ENCODE results near the gene SLC13A3. TPM values are rescaled to one million over a fixed set of nuclear protein-coding genes. Genes with fewer than 3 reads are reported as not detected.

SLC13A3 gene
- total RNA-seq, 4 donors from 2014 or later = 5.7 to 11.6 (median 9.3) TPM

- no peak for DNase-seq (ENCODE audit: low spot score in 2 of 2)
- Histone ChIP-seq H3K4me1 (peaks cover 0 to 19% (median 6%) of the 10 kb centered on the region in 4 donors), H3K36me3 (no peaks in the 10 kb centered on the region), H3K9me3 (no peaks in the 10 kb centered on the region), H3K27ac (peak overlapping the region in 3 of 4 donors; percentile 48 to 77 (median 70)), H3K4me3 (no peak overlapping the region), H3K27me3 (no peaks in the 10 kb centered on the region)
- TF ChIP-seq EP300 (IDR thresholded peaks at IDR 0.05) (no peak), POLR2A (IDR thresholded peaks at IDR 0.05) (no peak)
- TF ChIP-seq, protein P1, sequence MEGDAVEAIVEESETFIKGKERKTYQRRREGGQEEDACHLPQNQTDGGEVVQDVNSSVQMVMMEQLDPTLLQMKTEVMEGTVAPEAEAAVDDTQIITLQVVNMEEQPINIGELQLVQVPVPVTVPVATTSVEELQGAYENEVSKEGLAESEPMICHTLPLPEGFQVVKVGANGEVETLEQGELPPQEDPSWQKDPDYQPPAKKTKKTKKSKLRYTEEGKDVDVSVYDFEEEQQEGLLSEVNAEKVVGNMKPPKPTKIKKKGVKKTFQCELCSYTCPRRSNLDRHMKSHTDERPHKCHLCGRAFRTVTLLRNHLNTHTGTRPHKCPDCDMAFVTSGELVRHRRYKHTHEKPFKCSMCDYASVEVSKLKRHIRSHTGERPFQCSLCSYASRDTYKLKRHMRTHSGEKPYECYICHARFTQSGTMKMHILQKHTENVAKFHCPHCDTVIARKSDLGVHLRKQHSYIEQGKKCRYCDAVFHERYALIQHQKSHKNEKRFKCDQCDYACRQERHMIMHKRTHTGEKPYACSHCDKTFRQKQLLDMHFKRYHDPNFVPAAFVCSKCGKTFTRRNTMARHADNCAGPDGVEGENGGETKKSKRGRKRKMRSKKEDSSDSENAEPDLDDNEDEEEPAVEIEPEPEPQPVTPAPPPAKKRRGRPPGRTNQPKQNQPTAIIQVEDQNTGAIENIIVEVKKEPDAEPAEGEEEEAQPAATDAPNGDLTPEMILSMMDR (IDR thresholded peaks at IDR 0.05) = no peak
- 86 to 95% methylated on average over 4 of the region's 4 CpGs for WGBS, 2 donors
Measured at GRCh38 chr20:46638898-46639274, 12.4 kb downstream of the SLC13A3 start.

DNA sequence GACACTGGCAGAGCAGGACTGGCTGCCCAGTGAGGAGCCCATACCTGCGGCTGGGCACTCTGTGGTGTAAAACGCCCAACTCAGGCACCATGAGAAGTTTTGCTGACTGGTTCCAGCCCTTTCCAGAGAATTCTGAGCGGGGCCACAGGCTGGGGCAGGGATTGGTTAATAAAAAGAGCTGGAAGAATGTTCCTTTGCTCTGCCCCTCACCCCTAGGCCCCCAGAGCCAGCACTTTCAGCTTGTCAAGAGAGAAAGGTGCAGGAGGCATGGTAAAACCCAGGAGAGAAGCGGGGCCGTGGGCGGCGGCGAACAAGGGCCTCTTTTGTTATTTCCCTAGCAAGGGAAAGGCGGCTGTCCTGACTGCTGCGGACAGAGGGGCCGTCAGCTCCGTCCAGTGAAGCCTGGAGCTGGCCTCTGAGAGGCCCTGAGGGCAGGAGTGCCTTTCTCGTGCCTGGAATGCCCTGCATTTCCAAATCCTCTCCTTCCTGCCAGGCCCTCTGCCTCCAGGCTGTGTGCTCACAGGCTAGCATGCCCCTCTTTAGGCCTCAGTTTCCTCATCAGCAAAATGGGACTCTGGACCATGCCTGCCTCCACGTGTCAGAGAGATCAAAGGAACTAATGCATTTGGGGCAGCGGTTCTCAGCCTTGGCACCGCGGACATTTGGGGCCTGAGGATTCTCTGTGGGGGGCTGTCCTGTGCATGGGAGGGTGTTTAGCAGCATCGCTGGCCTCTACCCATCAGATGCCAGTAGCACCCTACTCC, 12.9 kb downstream of the SLC13A3 start:
- no peaks in the 10 kb centered on the region for H3K9me3 ChIP-seq

GRCh38 chr20:46637427-46638133, 13.7 kb downstream of the SLC13A3 start:
- DNase-seq (ENCODE audit: low spot score in 2 of 2) = no peak
- TF ChIP-seq EP300 (IDR thresholded peaks at IDR 0.05) (no peak), POLR2A (IDR thresholded peaks at IDR 0.05) (no peak)
- TF ChIP-seq, protein P1 (IDR thresholded peaks at IDR 0.05) = no peak
- no peak overlapping the region for H3K4me3 ChIP-seq
- H3K9me3 ChIP-seq = no peaks in the 10 kb centered on the region
- peak overlapping the region in 3 of 4 donors; percentile 48 to 77 (median 70) for H3K27ac ChIP-seq
- no peaks in the 10 kb centered on the region for H3K36me3 ChIP-seq
- WGBS, 2 donors = 62 to 69% methylated on average over 4 of the region's 4 CpGs
- H3K27me3 ChIP-seq = no peaks in the 10 kb centered on the region
- H3K4me1 ChIP-seq = peaks cover 0 to 19% (median 6%) of the 10 kb centered on the region in 4 donors

More for the DNA sequence above, 12.9 kb downstream of the SLC13A3 start:
- H3K36me3 ChIP-seq = no peaks in the 10 kb centered on the region
- peak overlapping the region in 3 of 4 donors; percentile 48 to 77 (median 70) for H3K27ac ChIP-seq
- H3K4me3 ChIP-seq = no peak overlapping the region
- WGBS, 2 donors = 50 to 52% methylated on average over 12 to 18 of the region's 18 CpGs
- peaks cover 0 to 19% (median 6%) of the 10 kb centered on the region in 4 donors for H3K4me1 ChIP-seq
- TF ChIP-seq EP300 (IDR thresholded peaks at IDR 0.05) (peak in 1 of 2 donors; percentile 17), POLR2A (IDR thresholded peaks at IDR 0.05) (no peak)
- TF ChIP-seq, protein P1 (IDR thresholded peaks at IDR 0.05) = no peak
- no peak for DNase-seq (ENCODE audit: low spot score in 2 of 2)
- no peaks in the 10 kb centered on the region for H3K27me3 ChIP-seq

GRCh38 chr20:46637020-46637419, 14.2 kb downstream of the SLC13A3 start:
- TF ChIP-seq, protein P1 (IDR thresholded peaks at IDR 0.05) = no peak
- TF ChIP-seq EP300 (IDR thresholded peaks at IDR 0.05) (no peak), POLR2A (IDR thresholded peaks at IDR 0.05) (no peak)
- Histone ChIP-seq H3K4me1 (peaks cover 0 to 19% (median 6%) of the 10 kb centered on the region in 4 donors), H3K36me3 (no peaks in the 10 kb centered on the region), H3K9me3 (no peaks in the 10 kb centered on the region), H3K27me3 (no peaks in the 10 kb centered on the region), H3K4me3 (no peak overlapping the region), H3K27ac (peak overlapping the region in 1 of 4 donors; percentile 77)
- DNase-seq (ENCODE audit: low spot score in 2 of 2) = no peak
- 69 to 79% methylated on average over 11 of the region's 11 CpGs for WGBS, 2 donors

- Histone ChIP-seq H3K36me3 (no peaks in the 10 kb centered on the region), H3K27me3 (no peaks in the 10 kb centered on the region), H3K27ac (peak overlapping the region in 1 of 4 donors; percentile 77), H3K9me3 (no peaks in the 10 kb centered on the region), H3K4me3 (no peak overlapping the region), H3K4me1 (peaks cover 0 to 19% (median 6%) of the 10 kb centered on the region in 4 donors)
- TF ChIP-seq POLR2A (IDR thresholded peaks at IDR 0.05) (no peak), EP300 (IDR thresholded peaks at IDR 0.05) (no peak)
- TF ChIP-seq, protein P1 (IDR thresholded peaks at IDR 0.05) = no peak
- no peak for DNase-seq (ENCODE audit: low spot score in 2 of 2)
- 82 to 95% methylated on average over 4 of the region's 4 CpGs for WGBS, 2 donors
Measured at GRCh38 chr20:46636514-46636913, 14.7 kb downstream of the SLC13A3 start.

Data from tibial nerve (tissue), 4 donors.